ENCODE results near the gene ALKBH8.
A peak's percentile ranks its signal among the peaks of the same experiment; 100 is the strongest.

GRCh38 chr11:107590460-107591377, 25.2 kb upstream of the ALKBH8 start, which contains the start of gene ELMOD1:
- 0 out of 2 replicates have a peak, but pooled peaks have one; percentile 17 for TF ChIP-seq CTCF (tag by site-specific recombination; IDR thresholded peaks at IDR 0.05)
- TF ChIP-seq MZF1 (tag by site-specific recombination; IDR thresholded peaks at IDR 0.05; ENCODE audit: borderline replicate concordance) = no peak
- no peak for TF ChIP-seq REST (tag by site-specific recombination; IDR thresholded peaks at IDR 0.05)
- no peak for TF ChIP-seq PRDM4 (tag by site-specific recombination; IDR thresholded peaks at IDR 0.05)
- peak; percentile 53 for TF ChIP-seq IKZF3 (tag by site-specific recombination; IDR thresholded peaks at IDR 0.05)
- TF ChIP-seq TCF7L2 (IDR thresholded peaks at IDR 0.05; ENCODE audit: borderline replicate concordance, low read depth, low read length) = no peak
- TF ChIP-seq ZBTB49 (tag by site-specific recombination; IDR thresholded peaks at IDR 0.05; ENCODE audit: low read depth) = no peak
- TF ChIP-seq, protein P1, sequence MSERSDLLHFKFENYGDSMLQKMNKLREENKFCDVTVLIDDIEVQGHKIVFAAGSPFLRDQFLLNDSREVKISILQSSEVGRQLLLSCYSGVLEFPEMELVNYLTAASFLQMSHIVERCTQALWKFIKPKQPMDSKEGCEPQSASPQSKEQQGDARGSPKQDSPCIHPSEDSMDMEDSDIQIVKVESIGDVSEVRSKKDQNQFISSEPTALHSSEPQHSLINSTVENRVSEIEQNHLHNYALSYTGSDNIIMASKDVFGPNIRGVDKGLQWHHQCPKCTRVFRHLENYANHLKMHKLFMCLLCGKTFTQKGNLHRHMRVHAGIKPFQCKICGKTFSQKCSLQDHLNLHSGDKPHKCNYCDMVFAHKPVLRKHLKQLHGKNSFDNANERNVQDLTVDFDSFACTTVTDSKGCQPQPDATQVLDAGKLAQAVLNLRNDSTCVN (tag by site-specific recombination; optimal IDR thresholded peaks at IDR 0.05) = peak; percentile 84
- no peak for TF ChIP-seq ZNF221 (tag by site-specific recombination; IDR thresholded peaks at IDR 0.05; ENCODE audit: borderline replicate concordance)
- no peak for TF ChIP-seq ZFP41 (tag by site-specific recombination; IDR thresholded peaks at IDR 0.05; ENCODE audit: borderline replicate concordance)
- no peak for TF ChIP-seq ZNF785 (tag by site-specific recombination; IDR thresholded peaks at IDR 0.05)
- 0 out of 2 replicates have a peak, but pooled peaks have one; percentile 27 for TF ChIP-seq ZNF76 (tag by site-specific recombination; IDR thresholded peaks at IDR 0.05; ENCODE audit: borderline replicate concordance, low read depth)
- TF ChIP-seq, protein P2, sequence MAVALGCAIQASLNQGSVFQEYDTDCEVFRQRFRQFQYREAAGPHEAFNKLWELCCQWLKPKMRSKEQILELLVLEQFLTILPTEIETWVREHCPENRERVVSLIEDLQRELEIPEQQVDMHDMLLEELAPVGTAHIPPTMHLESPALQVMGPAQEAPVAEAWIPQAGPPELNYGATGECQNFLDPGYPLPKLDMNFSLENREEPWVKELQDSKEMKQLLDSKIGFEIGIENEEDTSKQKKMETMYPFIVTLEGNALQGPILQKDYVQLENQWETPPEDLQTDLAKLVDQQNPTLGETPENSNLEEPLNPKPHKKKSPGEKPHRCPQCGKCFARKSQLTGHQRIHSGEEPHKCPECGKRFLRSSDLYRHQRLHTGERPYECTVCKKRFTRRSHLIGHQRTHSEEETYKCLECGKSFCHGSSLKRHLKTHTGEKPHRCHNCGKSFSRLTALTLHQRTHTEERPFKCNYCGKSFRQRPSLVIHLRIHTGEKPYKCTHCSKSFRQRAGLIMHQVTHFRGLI (tag by site-specific recombination; IDR thresholded peaks at IDR 0.05) = no peak

All from HEK293 (cell line).